H1 (cell line): ENCODE data around the gene WDR90. TPM values are rescaled to one million over a fixed set of nuclear protein-coding genes. Genes with fewer than 3 reads are reported as not detected.

Source experiments
- CTCF ChIA-PET: fragments of 300-600 bp; sonication (Branson Sonifier 250); formaldehyde crosslinking; loops from one replicate; lab custom pipeline; 2021; ENCODE audit not compliant: partially characterized antibody; lab: Charles Lee
- POLR2A ChIA-PET: fragments of 300-600 bp; sonication (Branson Sonifier 250); formaldehyde crosslinking; loops from one replicate; lab custom pipeline; 2021; ENCODE audit warnings: inconsistent platforms; ENCODE audit not compliant: partially characterized antibody; lab: Charles Lee
- DNase-seq, 2 experiments: peaks; one replicate each; pipeline versions ENCODE4 v3.0.0 to v3.0.0-alpha.2; 2010 to 2022; ENCODE audit warnings: low spot score in 2 of 2, low read depth in 1 of 2, mixed read lengths in 1 of 2
- FAIRE-seq: peaks from 2 replicates; lab custom pipeline; 2011; peaks lifted over from hg19 to GRCh38; lab: Jason Lieb, UNC
- H2AFZ ChIP-seq: 2 replicates; pipeline ENCODE4 v1.8.1; 2012; ENCODE audit warnings: low read length, inconsistent platforms
- H2AK5ac ChIP-seq: 2 replicates; pipeline ENCODE4 v1.6.1; 2013; ENCODE audit warnings: low read depth, low read length
- H2BK120ac ChIP-seq: replicated peaks from 2 replicates; pipeline ENCODE3; 2013; ENCODE audit warnings: low read depth, low read length, inconsistent platforms
- H2BK12ac ChIP-seq: 2 replicates; pipeline ENCODE4 v1.6.1; 2013; ENCODE audit warnings: low read depth, low read length
- H2BK15ac ChIP-seq: 2 replicates; pipeline ENCODE4 v1.6.1; 2013; ENCODE audit warnings: low read length
- H2BK20ac ChIP-seq: 2 replicates; pipeline ENCODE4 v1.6.1; 2013; ENCODE audit warnings: low read length
- H2BK5ac ChIP-seq: 2 replicates; pipeline ENCODE4 v1.6.1; 2013; ENCODE audit warnings: low read depth, low read length
- H3K14ac ChIP-seq: 2 replicates; pipeline ENCODE4 v1.6.1; 2013; ENCODE audit warnings: inconsistent platforms; ENCODE audit not compliant: insufficient read length
- H3K18ac ChIP-seq: 2 replicates; pipeline ENCODE4 v1.6.1; 2013; ENCODE audit warnings: low read length; ENCODE audit errors: extremely low read depth
- H3K23ac ChIP-seq: 2 replicates; pipeline ENCODE4 v1.6.1; 2013; ENCODE audit warnings: inconsistent platforms; ENCODE audit not compliant: insufficient read length
- H3K23me2 ChIP-seq: 2 replicates; pipeline ENCODE4 v1.6.1; 2013; ENCODE audit warnings: low read depth, low read length
- H3K27ac ChIP-seq: 2 replicates; pipeline ENCODE4 v1.6.1; 2011; ENCODE audit warnings: low read depth, low read length, inconsistent platforms
- H3K27me3 ChIP-seq, 4 experiments: replicated peaks in 1 of 4; 1 replicate in 1 of 4; 2 replicates in 3 of 4; pipeline versions ENCODE4 v1.6.1 to v1.8.1; 2011 to 2013; ENCODE audit warnings: low read length in 3 of 4, mild to moderate bottlenecking in 3 of 4, inconsistent platforms in 2 of 4, mixed read lengths in 2 of 4, moderate library complexity in 1 of 4; ENCODE audit not compliant: control insufficient read depth in 3 of 4, insufficient read depth in 3 of 4; ENCODE audit errors: extremely low read depth in 1 of 4
- H3K36me3 ChIP-seq, 4 experiments: 2 replicates each; pipeline versions ENCODE4 v1.6.1 to v1.8.1; 2011 to 2013; ENCODE audit warnings: mild to moderate bottlenecking in 4 of 4, low read length in 3 of 4, moderate library complexity in 2 of 4, control low read depth in 1 of 4, inconsistent platforms in 1 of 4; ENCODE audit not compliant: insufficient read depth in 4 of 4, control insufficient read depth in 2 of 4
- H3K4ac ChIP-seq: replicated peaks from 2 replicates; pipeline ENCODE3; 2013; ENCODE audit warnings: low read length, low read depth, mixed read lengths, inconsistent platforms; ENCODE audit not compliant: insufficient read length
- H3K4me1 ChIP-seq, 4 experiments: replicated peaks in 1 of 4; 1 replicate in 1 of 4; 2 replicates in 3 of 4; pipeline versions ENCODE4 v1.6.1 to v1.8.1; 2011 to 2013; ENCODE audit warnings: low read length in 3 of 4, inconsistent platforms in 2 of 4, mixed read lengths in 1 of 4; ENCODE audit not compliant: insufficient read depth in 4 of 4, control insufficient read depth in 3 of 4
- H3K4me2 ChIP-seq, 2 experiments: 2 replicates each; pipeline versions ENCODE4 v1.6.1 to v1.8.1; 2011 to 2013; ENCODE audit warnings: low read depth in 2 of 2, low read length in 2 of 2, control low read depth in 1 of 2, inconsistent platforms in 1 of 2, mild to moderate bottlenecking in 1 of 2; ENCODE audit not compliant: insufficient read depth in 1 of 2
- H3K4me3 ChIP-seq, 4 experiments: fragments of 200-600, 300-600 bp in 1 of 4; sonication (generic), shearing (Covaris generic), sonication (Bioruptor Twin) in 1 of 4; 2 replicates each; pipeline versions ENCODE4 v1.5.1 to v1.8.1; 2011 to 2016; ENCODE audit warnings: low read length in 4 of 4, low read depth in 3 of 4, control low read depth in 2 of 4, inconsistent platforms in 2 of 4, mild to moderate bottlenecking in 2 of 4, mixed read lengths in 1 of 4, moderate library complexity in 1 of 4; ENCODE audit not compliant: insufficient read depth in 2 of 4; ENCODE audit errors: extremely low read depth in 1 of 4
- H3K56ac ChIP-seq: replicated peaks from 2 replicates; pipeline ENCODE3; 2013; ENCODE audit warnings: low read depth, mild to moderate bottlenecking, mixed read lengths, low read length, inconsistent platforms; ENCODE audit not compliant: insufficient read length
- H3K79me1 ChIP-seq: 2 replicates; pipeline ENCODE4 v1.6.1; 2013; ENCODE audit warnings: low read depth, low read length, control low read depth
- H3K79me2 ChIP-seq, 2 experiments: 2 replicates each; pipeline versions ENCODE4 v1.6.1 to v1.8.1; 2012 to 2013; ENCODE audit warnings: low read length in 2 of 2, mild to moderate bottlenecking in 2 of 2, inconsistent platforms in 1 of 2; ENCODE audit not compliant: insufficient read depth in 2 of 2, control insufficient read depth in 1 of 2
- H3K9ac ChIP-seq, 4 experiments: replicated peaks in 1 of 4; 1 replicate in 1 of 4; 2 replicates in 3 of 4; pipeline versions ENCODE4 v1.6.1 to v1.8.1; 2011 to 2013; ENCODE audit warnings: low read depth in 3 of 4, low read length in 3 of 4, control low read depth in 2 of 4, mild to moderate bottlenecking in 2 of 4, moderate library complexity in 2 of 4, inconsistent platforms in 1 of 4; ENCODE audit errors: extremely low read depth in 1 of 4
- H3K9me3 ChIP-seq, 2 experiments: 2 replicates each; pipeline versions ENCODE4 v1.6.1 to v1.8.1; 2012 to 2013; ENCODE audit warnings: mild to moderate bottlenecking in 2 of 2, moderate library complexity in 2 of 2, control low read depth in 1 of 2, inconsistent platforms in 1 of 2, low read depth in 1 of 2, low read length in 1 of 2, mixed read lengths in 1 of 2; ENCODE audit not compliant: insufficient read depth in 2 of 2
- H4K20me1 ChIP-seq, 2 experiments: replicated peaks in 1 of 2; 2 replicates each; pipeline versions ENCODE3 to v1.8.1; 2011 to 2013; ENCODE audit warnings: inconsistent platforms in 2 of 2, low read length in 2 of 2, mild to moderate bottlenecking in 1 of 2; ENCODE audit not compliant: insufficient read depth in 2 of 2, control insufficient read depth in 1 of 2
- H4K5ac ChIP-seq: 2 replicates; pipeline ENCODE4 v1.6.1; 2013; ENCODE audit warnings: low read length, low read depth, mixed read lengths, inconsistent platforms; ENCODE audit not compliant: insufficient read length
- H4K8ac ChIP-seq: 2 replicates; pipeline ENCODE4 v1.8.0; 2013; ENCODE audit warnings: mild to moderate bottlenecking, moderate library complexity, low read length, inconsistent platforms; ENCODE audit not compliant: insufficient read depth; ENCODE audit errors: extremely low read depth
- H4K91ac ChIP-seq: replicated peaks from 2 replicates; pipeline ENCODE3; 2013; ENCODE audit warnings: low read length, mixed read lengths, inconsistent platforms; ENCODE audit not compliant: insufficient read length
- BCL11A ChIP-seq, 2 experiments: IDR thresholded peaks; one replicate each; pipeline ENCODE4 v1.6.1; 2011; ENCODE audit warnings: low read depth in 2 of 2, low read length in 2 of 2, mild to moderate bottlenecking in 2 of 2
- GABPA ChIP-seq: IDR thresholded peaks from 2 replicates; pipeline ENCODE4 v1.6.1; 2011; ENCODE audit warnings: mild to moderate bottlenecking, low read length, moderate library complexity, borderline replicate concordance; ENCODE audit not compliant: insufficient read depth
- WGBS, 2 experiments: shearing (Covaris generic) in 1 of 2; methylation state at CpG; one replicate each; pipeline versions ENCODE4 v1.1.6 to v1.1.7; 2013 to 2015; ENCODE audit warnings: low lambda C conversion rate in 2 of 2, mixed read lengths in 2 of 2, inconsistent platforms in 1 of 2, low coverage in 1 of 2, missing lambda C conversion rate in 1 of 2; ENCODE audit not compliant: insufficient replicate concordance in 2 of 2, insufficient coverage in 1 of 2, insufficient read length in 1 of 2; ENCODE audit errors: extremely low coverage in 1 of 2, missing lambda C conversion rate in 1 of 2; 5-methylcytosine and 5-hydroxymethylcytosine counted together
- polyA plus RNA-seq, 7 experiments: library from polyadenylated mRNA; depleted of rRNA in 3 of 7; stranded (reverse) in 5 of 7; unstranded in 2 of 7; fragments of >200 nt in 5 of 7; fragments of 200-250 nt in 2 of 7; gene quantifications; 1 replicate in 5 of 7; 2 replicates in 1 of 7; 4 replicates in 1 of 7; pipeline versions ENCODE4 v1.2.1 to v1.2.3, GENCODE V29; 2011 to 2013; ENCODE audit warnings: missing spikeins in 2 of 7, mixed read lengths in 2 of 7
- total RNA-seq: library from RNA; stranded (reverse); fragmentation: NEBNext Ultra II Directional; extraction: Animal tissue kit (Norgen Biotek cat#: 25700); gene quantifications from 2 replicates; pipeline ENCODE4 v1.2.1, GENCODE V29; 2021

Gene WDR90
- total and polyA plus RNA-seq, 2 of the 8 experiments (the other 6 are each of a cell fraction or from before 2014, with no cell fraction given): 24.0 to 47.2 TPM

DNA sequence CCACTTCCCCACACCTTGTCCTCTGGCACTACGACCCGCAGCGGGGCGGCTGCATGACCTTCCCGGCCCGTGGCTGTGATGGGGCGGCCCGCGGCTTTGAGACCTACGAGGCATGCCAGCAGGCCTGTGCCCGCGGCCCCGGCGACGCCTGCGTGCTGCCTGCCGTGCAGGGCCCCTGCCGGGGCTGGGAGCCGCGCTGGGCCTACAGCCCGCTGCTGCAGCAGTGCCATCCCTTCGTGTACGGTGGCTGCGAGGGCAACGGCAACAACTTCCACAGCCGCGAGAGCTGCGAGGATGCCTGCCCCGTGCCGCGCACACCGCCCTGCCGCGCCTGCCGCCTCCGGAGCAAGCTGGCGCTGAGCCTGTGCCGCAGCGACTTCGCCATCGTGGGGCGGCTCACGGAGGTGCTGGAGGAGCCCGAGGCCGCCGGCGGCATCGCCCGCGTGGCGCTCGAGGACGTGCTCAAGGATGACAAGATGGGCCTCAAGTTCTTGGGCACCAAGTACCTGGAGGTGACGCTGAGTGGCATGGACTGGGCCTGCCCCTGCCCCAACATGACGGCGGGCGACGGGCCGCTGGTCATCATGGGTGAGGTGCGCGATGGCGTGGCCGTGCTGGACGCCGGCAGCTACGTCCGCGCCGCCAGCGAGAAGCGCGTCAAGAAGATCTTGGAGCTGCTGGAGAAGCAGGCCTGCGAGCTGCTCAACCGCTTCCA, 15.7 kb upstream of the WDR90 start:
- peaks cover 3 to 10% of the 10 kb centered on the region in 2 experiments for H4K20me1 ChIP-seq
- H3K4me2 ChIP-seq: no peak overlapping the region
- TF ChIP-seq GABPA: 0 out of 2 replicates have a peak, but pooled peaks have one; percentile 13
- TF ChIP-seq BCL11A (IDR thresholded peaks at IDR 0.05; ENCODE audit: low read depth in 2 of 2, low read length in 2 of 2): no peak
- H3K4me3 ChIP-seq: no peak overlapping the region
- no peak overlapping the region for H3K56ac ChIP-seq
- H3K36me3 ChIP-seq: peaks cover 0 to 21% (median 3%) of the 10 kb centered on the region in 4 experiments; a peak in 4 of 8 replicates
- ChIA-PET CTCF (interaction anchor here (0.6 to 1.3 kb wide), 3 partner anchors 15 to 66 kb away, joined by 3 read pairs; partner anchors contain the start of gene NHLRC4), POLR2A (interaction anchor here (0.7 to 2.2 kb wide), 6 partner anchors 12 to 263 kb away, joined by 3 to 5 read pairs (median 4); partner anchors contain the start of gene MRPL28)
- peaks cover 0 to 40% (median 31%) of the 10 kb centered on the region in 4 experiments; a peak in 6 of 7 replicates for H3K4me1 ChIP-seq
- no peak overlapping the region for H2BK120ac ChIP-seq
- no peak overlapping the region for H2AFZ ChIP-seq
- H2AK5ac ChIP-seq: no peak overlapping the region
- no peaks in the 10 kb centered on the region for H3K79me1 ChIP-seq
- H2BK5ac ChIP-seq: no peak overlapping the region
- H2BK20ac ChIP-seq: no peak overlapping the region
- peaks cover 0 to 6% of the 10 kb centered on the region in 2 experiments; a peak in 1 of 4 replicates for H3K79me2 ChIP-seq
- no peaks in the 10 kb centered on the region for H3K27me3 ChIP-seq
- 97% methylated on average over 69 of the region's 74 CpGs; no CpG with 5 or more reads in 1 of the 2 experiments for WGBS, 2 experiments
- H2BK15ac ChIP-seq: no peak overlapping the region
- no peak overlapping the region; the same call in 1 of the 2 replicates for H4K8ac ChIP-seq
- H3K18ac ChIP-seq: no peak overlapping the region
- no peak overlapping the region for H4K5ac ChIP-seq
- no peak overlapping the region for H3K9ac ChIP-seq
- DNase-seq (no peak), FAIRE-seq (no peak)
- peaks cover 8% of the 10 kb centered on the region; the same call in 1 of the 2 replicates for H3K23me2 ChIP-seq
- no peak overlapping the region for H3K27ac ChIP-seq
- H3K9me3 ChIP-seq: no peaks in the 10 kb centered on the region
- H3K23ac ChIP-seq: no peak overlapping the region
- H3K14ac ChIP-seq: no peak overlapping the region
- no peak overlapping the region for H2BK12ac ChIP-seq
- H3K4ac ChIP-seq: no peak overlapping the region
- H4K91ac ChIP-seq: no peak overlapping the region
